GM18867 (cell line): ENCODE measurements around the gene PSD.

Experiments used
- ATAC-seq: cut with Tn5 transposase; IDR thresholded peaks from one replicate; pipeline ENCODE4 v1.9.1; 2021; ENCODE audit warnings: mild to moderate bottlenecking, moderate library complexity; ENCODE audit not compliant: unreplicated experiment

Gene PSD

GRCh38 chr10:102449321-102450123 is 30.9 kb upstream of the PSD start:
- peak; percentile 55 for ATAC-seq

DNA sequence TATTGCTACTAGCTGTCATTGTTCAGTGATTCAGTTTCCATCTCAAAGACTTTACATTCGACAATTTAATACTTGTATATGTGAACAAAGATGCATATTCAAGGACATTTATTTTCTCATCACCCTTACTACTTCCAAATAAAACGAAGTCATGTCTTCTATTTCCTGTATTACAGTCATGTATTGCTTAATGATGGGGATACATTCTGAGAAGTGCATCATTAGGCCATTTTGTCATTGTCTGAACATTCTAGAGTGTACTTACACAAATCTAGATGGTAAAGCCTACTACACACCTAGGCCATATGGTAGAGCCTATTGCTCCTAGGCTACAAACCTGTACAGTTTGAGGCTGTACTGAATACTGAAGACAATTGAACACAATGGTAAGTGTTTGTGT is 26.3 kb upstream of the PSD start:
- ATAC-seq: no peak

GRCh38 chr10:102438374-102438773 is 19.8 kb upstream of the PSD start:
- ATAC-seq: no peak

DNA sequence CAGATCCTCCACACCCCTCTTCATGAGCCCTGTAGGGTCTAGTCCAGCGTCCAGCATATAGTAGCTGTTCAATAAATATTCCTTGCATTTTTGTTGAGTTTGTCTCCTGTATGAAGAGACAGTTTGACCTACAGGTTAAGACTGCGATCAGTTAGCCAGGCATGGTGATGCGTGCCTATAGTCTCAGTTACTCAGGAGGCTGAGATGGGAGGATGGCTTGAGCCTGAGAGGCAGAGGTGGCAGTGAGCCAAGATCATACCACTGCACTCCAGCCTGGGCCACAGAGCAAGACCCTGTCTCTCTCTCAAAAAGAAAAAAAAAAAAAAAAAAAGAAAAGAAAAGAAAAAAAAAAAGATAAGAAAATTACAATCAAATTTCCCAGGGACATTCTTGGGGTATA is 18.9 kb upstream of the PSD start:
- ATAC-seq: no peak

DNA sequence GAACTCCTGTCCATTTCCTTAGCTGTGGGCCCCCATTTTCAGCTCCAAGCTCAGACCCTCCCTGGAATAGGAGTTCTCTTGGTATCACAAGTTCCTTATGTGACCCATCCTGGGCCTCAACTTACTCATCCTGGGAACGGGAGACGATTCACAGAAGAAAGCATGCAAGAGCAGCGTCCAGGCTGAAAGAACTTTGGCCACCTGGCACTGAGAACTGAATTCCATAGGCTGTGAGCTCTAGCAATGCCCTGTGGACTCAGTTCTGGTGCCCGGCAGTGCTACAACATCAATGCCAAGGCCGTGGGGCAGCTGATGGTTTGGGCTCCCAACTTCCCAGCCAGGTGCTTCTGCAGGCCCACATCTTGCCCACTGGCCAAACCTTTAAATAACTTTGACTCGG is 17.7 kb upstream of the PSD start:
- no peak for ATAC-seq

DNA sequence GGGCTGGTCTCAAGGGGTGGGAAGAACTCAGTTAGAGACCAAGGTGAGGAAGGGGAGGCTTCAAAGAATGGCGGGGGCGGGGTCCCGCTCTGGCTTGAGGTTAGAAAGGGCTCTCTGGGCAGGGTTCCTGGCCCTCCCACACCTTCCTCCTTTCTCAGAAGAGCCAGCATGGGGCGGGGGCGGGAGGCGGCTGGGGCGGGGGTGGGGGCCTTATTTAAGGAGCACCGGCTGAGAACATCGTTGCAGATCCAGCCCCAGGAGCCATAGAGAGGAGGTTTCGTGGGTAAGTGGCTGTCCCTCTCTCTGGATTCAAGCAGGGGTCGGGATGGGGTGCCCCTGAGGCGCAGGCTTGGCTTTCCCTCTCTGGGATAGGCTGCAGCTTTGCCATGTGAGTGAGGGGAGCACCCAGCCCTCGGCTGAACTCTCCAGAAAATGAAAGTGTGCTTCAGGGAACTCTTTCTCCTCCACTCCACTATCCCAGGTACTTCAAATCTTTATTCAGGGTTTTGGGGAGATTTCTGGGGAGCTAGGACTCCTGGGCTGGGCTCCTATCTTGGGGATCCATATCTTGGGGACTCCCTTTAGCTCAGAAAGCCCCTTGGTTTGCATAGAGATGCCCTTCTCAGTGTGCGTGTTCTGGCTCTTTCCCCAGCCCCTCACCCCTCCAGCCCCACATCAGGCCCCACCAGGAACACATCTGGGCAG is 17.1 kb upstream of the PSD start:
- no peak for ATAC-seq

DNA sequence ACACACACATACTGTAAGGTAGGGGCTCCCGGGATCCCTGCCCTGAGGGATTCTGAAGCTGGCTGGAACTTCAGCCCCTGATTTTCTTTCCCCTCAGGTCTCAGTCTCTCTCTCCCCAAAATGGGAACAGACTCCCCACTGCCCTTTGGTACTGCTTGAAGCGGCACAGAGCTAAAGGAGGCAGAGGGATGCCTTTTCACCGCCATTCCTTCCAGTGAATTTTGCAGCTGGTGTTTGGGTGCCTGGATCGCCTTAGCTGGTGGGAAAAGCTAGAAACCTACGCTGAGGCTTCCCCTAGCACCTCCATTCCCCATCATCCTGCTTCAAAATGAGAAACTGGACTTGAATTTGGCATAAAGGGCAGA is 16.5 kb upstream of the PSD start:
- no peak for ATAC-seq

- no peak for ATAC-seq
Measured at GRCh38 chr10:102434394-102435132, 16.0 kb upstream of the PSD start.

DNA sequence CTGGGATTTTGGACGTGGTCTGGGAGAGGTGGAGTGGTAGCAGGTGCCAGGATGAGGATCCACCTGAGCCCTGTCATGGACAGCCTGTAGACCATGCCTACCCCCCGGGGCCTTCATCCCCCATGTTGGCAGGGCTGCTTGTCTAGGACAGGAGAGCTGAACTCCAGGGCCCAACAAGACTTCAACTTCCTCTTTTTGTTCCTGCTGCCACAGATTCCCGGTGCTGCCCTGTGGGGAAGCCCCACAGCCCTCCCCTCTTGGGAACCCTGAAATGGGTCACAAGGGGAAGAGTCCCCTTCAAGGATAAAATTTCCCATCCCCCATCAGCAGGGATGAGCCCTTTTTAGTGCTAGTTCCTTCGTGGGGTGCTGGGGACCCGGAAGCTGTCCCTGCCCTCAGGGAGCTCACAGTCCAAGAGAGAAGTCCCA is 15.0 kb upstream of the PSD start:
- no peak for ATAC-seq

- peak; percentile 86 for ATAC-seq
Measured at GRCh38 chr10:102432162-102432950, 13.8 kb upstream of the PSD start, which contains the start of gene CUEDC2. CUEDC2 (minus strand) TSS chr10:102432574; CDS start chr10:102425188, 7,386 bp downstream.

DNA sequence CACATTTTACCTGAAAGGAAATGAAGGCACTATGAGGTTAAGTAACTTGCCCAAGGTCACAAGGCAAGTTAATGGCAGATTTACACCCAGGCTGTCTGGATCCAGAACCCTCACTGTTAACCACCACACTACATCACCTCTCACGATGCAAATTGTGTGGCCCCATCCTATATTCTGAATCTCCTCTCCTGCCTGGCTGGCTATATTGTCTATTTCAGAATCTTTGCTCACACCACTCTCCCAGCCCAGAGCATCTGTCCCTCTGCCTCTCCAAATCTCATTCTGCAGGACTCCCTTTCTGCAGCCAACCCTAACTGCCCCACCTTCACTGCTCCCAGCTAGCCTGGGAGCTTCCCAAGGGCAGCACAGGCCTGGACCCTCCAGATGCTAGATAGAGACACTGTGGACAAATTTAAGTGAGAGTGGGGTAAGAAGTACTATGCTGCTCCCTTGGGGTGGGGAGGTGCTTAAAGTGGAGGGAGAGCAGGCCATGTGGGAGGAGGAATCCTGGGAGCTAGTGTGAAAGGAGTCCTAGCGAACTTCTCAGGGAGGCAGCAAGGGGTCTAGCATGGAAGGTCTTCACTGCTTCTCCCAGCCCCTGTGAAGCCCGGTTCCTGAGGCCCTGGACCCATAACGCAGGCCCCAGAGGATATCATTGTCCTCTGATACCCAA is 13.0 kb upstream of the PSD start:
- no peak for ATAC-seq

- no peak for ATAC-seq
Measured at GRCh38 chr10:102429468-102429867, 10.9 kb upstream of the PSD start.

DNA sequence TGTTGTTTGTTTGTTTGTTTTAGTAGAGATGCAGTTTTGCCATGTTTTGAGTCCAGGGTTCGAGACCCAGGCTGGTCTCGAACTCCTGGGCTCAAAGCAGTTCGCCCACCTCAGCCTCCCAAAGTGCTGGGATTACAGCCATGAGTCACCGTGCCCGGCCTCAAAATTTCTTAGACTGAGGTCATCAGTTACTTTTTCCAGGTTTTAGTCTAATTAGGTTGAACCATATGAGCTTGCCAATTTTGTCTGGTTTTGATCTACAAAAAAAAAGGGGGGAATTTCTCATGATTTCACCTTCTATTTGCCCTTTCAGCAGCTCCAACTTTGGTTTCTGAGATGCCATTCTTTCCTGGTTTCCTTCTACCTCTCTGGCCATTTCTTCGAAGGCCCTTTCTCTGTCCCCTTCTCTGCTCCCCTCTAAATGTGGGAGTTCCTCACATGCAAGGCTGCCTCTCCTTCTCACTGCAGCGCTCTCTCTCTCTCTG is 8.3 kb upstream of the PSD start:
- ATAC-seq: no peak

- no peak for ATAC-seq
Measured at GRCh38 chr10:102425444-102425843, 6.9 kb upstream of the PSD start.

GRCh38 chr10:102424916-102425315 is 6.3 kb upstream of the PSD start:
- no peak for ATAC-seq

GRCh38 chr10:102424145-102424544 is 5.6 kb upstream of the PSD start:
- no peak for ATAC-seq

- no peak for ATAC-seq
Measured at GRCh38 chr10:102423372-102423968, 4.9 kb upstream of the PSD start.

DNA sequence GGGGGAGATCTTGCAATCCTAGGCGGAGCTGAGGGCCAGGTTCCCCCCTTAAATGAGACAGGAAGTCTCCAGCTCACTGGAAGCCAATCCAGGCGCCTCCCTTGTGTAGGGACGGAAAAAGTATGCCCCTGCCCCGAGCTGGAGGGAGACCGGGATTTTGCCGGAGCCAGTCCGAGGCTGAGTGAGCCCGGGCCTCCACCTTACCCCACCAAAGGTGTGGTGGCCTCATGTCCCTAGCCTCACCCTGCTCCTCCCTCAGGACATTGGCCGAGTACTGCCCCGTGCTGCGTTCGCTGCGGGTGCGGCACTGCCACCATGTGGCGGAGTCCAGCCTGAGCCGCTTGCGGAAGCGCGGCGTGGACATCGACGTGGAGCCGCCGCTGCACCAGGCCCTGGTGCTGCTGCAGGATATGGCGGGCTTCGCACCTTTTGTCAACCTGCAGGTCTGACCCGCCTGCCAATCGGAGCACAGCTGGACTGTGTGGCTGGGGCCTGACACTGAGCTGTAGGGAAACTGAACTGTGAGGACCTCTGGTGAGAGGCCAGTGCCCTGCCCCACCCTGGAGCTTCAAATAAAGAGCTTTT is 4.1 kb upstream of the PSD start:
- no peak for ATAC-seq

- ATAC-seq: peak; percentile 7
Measured at GRCh38 chr10:102421757-102422512, 3.4 kb upstream of the PSD start.
